Keratinocyte (primary cell): Measurements from ENCODE around the gene DLG2. TPM values are rescaled to one million over a fixed set of nuclear protein-coding genes. Genes with fewer than 3 reads are reported as not detected.

ENCODE experiments used
- DNase-seq: peaks from one replicate; pipeline ENCODE4 v3.0.0-alpha.2; 2011; ENCODE audit warnings: low read depth, missing footprints, low spot score
- FAIRE-seq: peaks from 2 replicates; lab custom pipeline; 2011; peaks lifted over from hg19 to GRCh38; lab: Jason Lieb, UNC
- H2AFZ ChIP-seq: 2 replicates; pipeline ENCODE4 v1.6.0; 2012; ENCODE audit warnings: low read length, control low read depth, inconsistent platforms; ENCODE audit not compliant: control insufficient read depth
- H3K27ac ChIP-seq: 2 replicates; pipeline ENCODE4 v1.5.1; 2011; ENCODE audit warnings: low read length; ENCODE audit not compliant: control insufficient read depth, insufficient read depth
- H3K27me3 ChIP-seq: 3 replicates; pipeline ENCODE4 v1.6.0; 2011; ENCODE audit warnings: low read length; ENCODE audit not compliant: control insufficient read depth, insufficient read depth; ENCODE audit errors: extremely low read depth
- H3K36me3 ChIP-seq, 2 experiments: 2 replicates in 1 of 2; 3 replicates in 1 of 2; pipeline ENCODE4 v1.5.1; 2011; ENCODE audit warnings: low read length in 2 of 2, mild to moderate bottlenecking in 1 of 2; ENCODE audit not compliant: control insufficient read depth in 2 of 2, insufficient read depth in 2 of 2; ENCODE audit errors: extremely low read depth in 1 of 2
- H3K4me1 ChIP-seq: 3 replicates; pipeline ENCODE4 v1.5.1; 2011; ENCODE audit warnings: low read length; ENCODE audit not compliant: control insufficient read depth, insufficient read depth; ENCODE audit errors: extremely low read depth
- H3K4me2 ChIP-seq: 3 replicates; pipeline ENCODE4 v1.6.0; 2011; ENCODE audit warnings: low read depth, low read length; ENCODE audit not compliant: control insufficient read depth, insufficient read depth; ENCODE audit errors: extremely low read depth
- H3K4me3 ChIP-seq, 3 experiments: fragments of 200-600 bp in 1 of 3; sonication (generic) in 1 of 3; 2 replicates in 2 of 3; 3 replicates in 1 of 3; pipeline ENCODE4 v1.5.1; 2011 to 2016; ENCODE audit warnings: low read length in 3 of 3, mild to moderate bottlenecking in 3 of 3, control low read depth in 2 of 3, inconsistent platforms in 1 of 3, low read depth in 1 of 3, mixed read lengths in 1 of 3, mixed run types in 1 of 3, moderate library complexity in 1 of 3; ENCODE audit not compliant: control insufficient read depth in 2 of 3, insufficient read depth in 2 of 3; ENCODE audit errors: extremely low read depth in 1 of 3
- H3K79me2 ChIP-seq: 2 replicates; pipeline ENCODE4 v1.6.0; 2012; ENCODE audit warnings: low read length; ENCODE audit not compliant: control insufficient read depth, insufficient read depth
- H3K9ac ChIP-seq: 3 replicates; pipeline ENCODE4 v1.6.0; 2011; ENCODE audit warnings: low read length; ENCODE audit not compliant: control insufficient read depth, insufficient read depth; ENCODE audit errors: extremely low read depth
- H3K9me1 ChIP-seq: 3 replicates; pipeline ENCODE4 v1.6.0; 2011; ENCODE audit warnings: low read length; ENCODE audit not compliant: control insufficient read depth, insufficient read depth; ENCODE audit errors: extremely low read depth
- H3K9me3 ChIP-seq: 2 replicates; pipeline ENCODE4 v1.5.1; 2012; ENCODE audit warnings: low read depth, low read length; ENCODE audit not compliant: control insufficient read depth
- H4K20me1 ChIP-seq: 3 replicates; pipeline ENCODE4 v1.6.0; 2011; ENCODE audit warnings: low read length; ENCODE audit not compliant: control insufficient read depth, insufficient read depth; ENCODE audit errors: extremely low read depth
- CTCF ChIP-seq, 3 experiments: IDR thresholded peaks in 1 of 3; conservative IDR thresholded peaks in 1 of 3; optimal IDR thresholded peaks in 1 of 3; 2 replicates in 2 of 3; 3 replicates in 1 of 3; pipeline versions ENCODE3 to v1.5.1; 2011; ENCODE audit warnings: low read length in 3 of 3, mild to moderate bottlenecking in 3 of 3, moderate library complexity in 2 of 3, control low read depth in 1 of 3, inconsistent platforms in 1 of 3; ENCODE audit not compliant: insufficient read depth in 2 of 3; ENCODE audit errors: extremely low read depth in 1 of 3
- EZH2 ChIP-seq: IDR thresholded peaks from one replicate; pipeline ENCODE4 v1.6.1; 2012; ENCODE audit warnings: inconsistent platforms, mild to moderate bottlenecking, low read length, moderate library complexity
- dilution Hi-C: fragments of 300-500 bp; cut with MboI; formaldehyde crosslinking; loops from one replicate; pipeline ENCODE4 v1.7.0; 2020; ENCODE audit warnings: low sequenced_read_pairs; ENCODE audit not compliant: extremely low pct_ligation_motif_present
- polyA plus RNA-seq, 5 experiments: library from polyadenylated mRNA; depleted of rRNA in 3 of 5; stranded (reverse) in 3 of 5; stranded (forward) in 1 of 5; unstranded in 1 of 5; fragments of >200 nt; gene quantifications; 1 replicate in 1 of 5; 2 replicates in 3 of 5; 3 replicates in 1 of 5; pipeline versions ENCODE4 v1.2.1 to v1.2.3, GENCODE V29; 2011 to 2012; ENCODE audit warnings: missing spikeins in 2 of 5, low read depth in 1 of 5, low replicate concordance in 1 of 5

The DLG2 gene
- polyA plus RNA-seq, 1 donor (not counting 4 experiments of a cell fraction or from before 2014, with no cell fraction given): 0.55 TPM

DNA sequence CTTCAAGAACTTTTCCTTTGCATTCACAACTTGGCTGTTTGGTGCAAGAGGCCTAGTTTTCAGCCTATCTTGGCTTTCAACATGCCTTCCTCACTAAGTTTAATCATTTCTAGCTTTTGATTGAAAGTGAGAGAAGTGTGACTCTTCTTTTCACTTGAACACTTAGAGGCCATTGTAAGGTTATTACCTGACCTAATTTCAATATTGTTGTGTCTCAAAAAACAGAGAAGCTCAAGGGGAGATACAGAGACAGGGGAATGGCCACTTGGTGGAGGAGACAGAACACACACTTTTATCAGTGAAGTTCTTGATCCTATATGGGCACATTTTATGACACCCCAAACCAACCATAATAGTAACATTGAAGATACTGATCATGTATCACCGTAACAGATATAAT, 532.3 kb downstream of the DLG2 start:
- Histone ChIP-seq H3K9me3 (no peaks in the 10 kb centered on the region), H2AFZ (no peak overlapping the region), H3K4me3 (no peak overlapping the region), H4K20me1 (no peaks in the 10 kb centered on the region), H3K9ac (no peak overlapping the region), H3K27ac (no peak overlapping the region), H3K27me3 (no peaks in the 10 kb centered on the region), H3K9me1 (no peaks in the 10 kb centered on the region), H3K79me2 (no peaks in the 10 kb centered on the region), H3K4me2 (no peak overlapping the region), H3K36me3 (no peaks in the 10 kb centered on the region), H3K4me1 (peaks cover 6% of the 10 kb centered on the region)
- DNase-seq: no peak
- TF ChIP-seq CTCF (optimal IDR thresholded peaks at IDR 0.05 in 1 of 3, IDR thresholded peaks at IDR 0.05 in 1 of 3, conservative IDR thresholded peaks at IDR 0.05 in 1 of 3; ENCODE audit: extremely low read depth in 1 of 3, insufficient read depth in 2 of 3, low read length in 3 of 3): no peak
- no peak for TF ChIP-seq EZH2
- dilution Hi-C loops: no loop called here
- FAIRE-seq: no peak

- H3K9me1 ChIP-seq: no peaks in the 10 kb centered on the region
- no peaks in the 10 kb centered on the region for H4K20me1 ChIP-seq
- no peak overlapping the region for H2AFZ ChIP-seq
- no peak overlapping the region for H3K4me3 ChIP-seq
- H3K9ac ChIP-seq: no peak overlapping the region
- dilution Hi-C loops: no loop called here
- TF ChIP-seq EZH2 (no peak), CTCF (optimal IDR thresholded peaks at IDR 0.05 in 1 of 3, IDR thresholded peaks at IDR 0.05 in 1 of 3, conservative IDR thresholded peaks at IDR 0.05 in 1 of 3; ENCODE audit: extremely low read depth in 1 of 3, insufficient read depth in 2 of 3, low read length in 3 of 3) (no peak)
- H3K79me2 ChIP-seq: no peaks in the 10 kb centered on the region
- no peak overlapping the region for H3K27ac ChIP-seq
- DNase-seq (no peak), FAIRE-seq (no peak)
- H3K27me3 ChIP-seq: no peaks in the 10 kb centered on the region
- no peak overlapping the region for H3K4me2 ChIP-seq
- peaks cover 14% of the 10 kb centered on the region for H3K4me1 ChIP-seq
- H3K9me3 ChIP-seq: no peaks in the 10 kb centered on the region
- no peaks in the 10 kb centered on the region for H3K36me3 ChIP-seq
Measured at GRCh38 chr11:85089654-85090053, 537.5 kb downstream of the DLG2 start.
